Suppressor macrophage treated with lipopolysaccharide for 1 hour (primary cell): Measurements from ENCODE around the gene TNFRSF25.
"Not testable (repeated sequence)": the region's sequence is repeated elsewhere in the genome, so short reads cannot be mapped to it uniquely, and the experiment has no call there.

Source experiments
- DNase-seq, 3 donors: peaks; one replicate each; pipeline ENCODE4 v3.0.0-alpha.2; 2020 to 2022

TNFRSF25 gene

DNA sequence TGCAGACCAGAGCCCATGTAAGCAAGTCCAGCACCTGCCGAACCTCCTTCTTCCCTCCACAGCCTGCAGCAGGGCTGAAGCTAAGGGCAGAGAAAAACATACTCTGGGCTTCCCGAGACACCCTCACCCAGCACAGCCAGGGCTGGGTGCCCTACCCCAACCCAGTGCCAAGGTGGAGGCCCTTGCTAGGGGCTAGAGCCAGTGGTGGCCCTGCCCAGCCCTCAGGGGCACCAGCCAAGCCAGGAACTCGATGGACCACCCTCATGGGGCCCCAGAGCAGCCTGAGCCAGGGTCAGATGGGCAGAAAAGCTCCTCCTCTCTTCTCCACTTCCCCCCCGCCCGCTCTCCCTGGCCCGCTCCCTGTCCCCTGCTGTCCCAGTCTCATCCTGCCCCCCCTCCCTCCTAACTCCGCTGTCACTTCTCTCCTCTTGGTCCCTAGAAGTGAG, 15.9 kb downstream of the TNFRSF25 start:
- DNase-seq = no peak

DNA sequence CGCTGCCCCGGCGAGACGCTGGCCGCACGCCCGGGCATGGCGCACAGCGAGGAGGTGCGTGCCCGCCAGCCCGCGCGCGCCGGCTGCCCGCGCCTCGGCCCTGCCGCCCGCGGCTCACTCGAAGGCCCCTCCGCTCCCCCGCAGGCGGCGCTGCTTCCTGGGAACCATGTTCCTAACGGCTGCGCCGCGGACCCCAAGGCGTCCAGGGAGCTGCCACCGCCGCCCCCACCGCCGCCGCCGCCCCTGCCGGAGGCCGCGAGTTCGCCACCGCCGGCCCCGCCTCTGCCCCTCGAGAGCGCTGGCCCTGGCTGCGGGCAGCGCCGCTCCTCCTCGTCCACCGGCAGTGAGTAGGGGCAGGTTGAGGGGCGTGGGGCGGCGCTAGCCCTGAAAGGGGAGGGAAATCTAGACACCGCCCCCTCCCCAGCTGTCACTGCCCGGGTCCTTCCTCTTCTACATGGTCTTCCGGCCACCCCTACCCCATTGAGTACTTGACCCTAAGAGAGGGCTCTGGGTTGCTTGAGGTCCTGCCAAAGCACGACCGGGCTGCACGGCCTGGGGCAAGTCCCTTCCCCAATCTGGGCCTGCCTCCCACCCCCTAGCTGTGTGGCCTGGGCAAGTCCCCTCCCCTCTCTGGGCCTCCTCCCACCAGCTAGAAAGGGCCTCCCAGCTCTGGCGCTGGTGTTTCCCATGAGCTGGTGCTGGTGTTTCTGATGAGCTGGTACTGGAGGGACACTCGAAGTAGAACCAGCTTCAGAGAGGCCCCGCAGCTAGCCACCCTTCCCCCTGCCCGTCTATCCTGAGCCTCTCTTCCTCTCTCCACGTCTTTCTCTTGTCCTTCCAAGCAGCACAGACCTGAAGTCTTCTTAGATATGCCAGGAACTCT, 17.0 kb downstream of the TNFRSF25 start:
- DNase-seq = peak; percentile 44 to 75 (median 58)

DNA sequence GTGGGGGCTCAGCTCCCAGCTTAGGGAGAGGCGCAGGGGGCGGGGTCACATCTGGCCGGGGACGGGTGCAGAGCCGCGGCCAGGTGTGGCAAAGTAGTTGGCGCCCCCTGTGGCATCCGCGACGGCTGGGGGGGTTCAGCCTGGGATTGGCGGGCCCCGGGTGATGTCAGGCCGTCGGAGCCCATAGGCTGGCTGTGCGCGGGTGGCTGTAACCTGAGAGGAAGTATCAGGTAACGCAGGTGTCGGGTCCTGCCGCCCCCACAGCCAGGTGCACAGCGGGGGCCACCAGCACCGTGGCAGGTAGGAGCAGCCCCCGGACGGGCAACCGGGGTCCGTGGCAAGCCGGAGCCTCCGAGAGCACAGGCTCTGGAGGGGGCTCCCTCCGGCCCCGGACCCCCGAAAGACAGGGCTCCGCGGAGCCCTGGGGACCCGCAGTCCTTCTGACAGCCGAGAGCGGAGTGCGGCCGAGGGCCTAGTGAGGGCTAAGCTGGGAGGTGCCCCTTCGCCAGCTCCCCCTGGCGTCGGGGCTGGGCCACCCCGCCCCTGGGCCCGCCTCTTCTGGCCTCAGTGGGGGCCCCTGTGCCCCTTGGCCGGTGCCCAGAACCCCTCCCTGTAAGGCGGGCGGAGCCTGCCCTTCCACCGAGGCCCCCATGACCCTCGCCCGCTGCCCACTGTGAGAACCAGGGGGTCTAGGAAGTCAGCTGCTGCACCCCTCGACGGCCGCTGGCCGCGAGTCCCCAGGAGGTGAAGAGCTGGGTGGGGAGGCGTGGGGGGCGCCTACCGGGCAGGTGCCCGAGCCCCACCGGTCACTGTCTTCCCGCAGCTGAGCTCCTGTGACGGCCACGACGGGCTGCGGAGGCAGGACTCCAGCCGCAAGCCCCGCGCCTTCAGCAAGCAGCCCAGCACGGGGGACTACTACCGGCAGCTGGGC, 17.9 kb downstream of the TNFRSF25 start:
- DNase-seq = no peak

DNA sequence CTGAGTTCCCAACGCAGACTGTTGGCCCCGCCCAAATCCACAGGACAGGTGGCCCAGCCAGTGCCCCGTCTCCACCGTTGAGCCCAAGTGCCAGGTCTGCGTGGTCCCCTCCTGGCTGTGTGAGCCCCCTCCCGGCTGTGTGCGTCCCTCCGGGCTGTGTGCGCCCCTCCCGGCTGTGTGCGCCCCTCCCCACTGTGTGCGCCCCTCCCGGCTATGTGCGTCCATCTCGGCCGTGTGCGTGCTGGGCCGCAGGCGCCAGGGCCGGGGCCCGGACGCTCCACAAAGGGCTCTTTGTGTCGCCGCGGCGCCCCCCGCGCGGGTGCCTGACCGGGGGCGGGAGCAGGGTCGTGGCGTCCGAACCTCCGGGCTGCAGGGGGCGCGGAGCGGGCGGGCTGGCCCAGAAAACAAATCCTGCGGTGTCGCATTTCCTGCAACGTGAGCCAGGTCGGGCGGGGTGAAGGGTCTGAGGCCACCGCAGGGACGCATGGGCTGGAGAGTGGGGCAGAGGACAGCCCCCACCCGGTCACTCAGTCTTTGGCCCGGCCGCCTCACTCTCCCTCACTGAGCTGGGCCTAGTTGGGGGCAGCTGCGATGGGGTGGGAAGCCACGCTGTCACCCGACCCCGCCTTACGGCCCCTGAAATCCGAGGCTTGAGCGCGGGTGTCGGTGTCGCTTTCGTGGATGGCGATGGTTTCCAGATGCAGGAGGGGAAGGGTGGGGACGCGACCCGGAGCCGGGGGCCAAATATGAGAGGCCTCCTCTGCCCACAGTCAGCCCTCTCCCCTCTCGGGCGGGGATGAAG, 18.8 kb downstream of the TNFRSF25 start:
- no peak for DNase-seq

DNA sequence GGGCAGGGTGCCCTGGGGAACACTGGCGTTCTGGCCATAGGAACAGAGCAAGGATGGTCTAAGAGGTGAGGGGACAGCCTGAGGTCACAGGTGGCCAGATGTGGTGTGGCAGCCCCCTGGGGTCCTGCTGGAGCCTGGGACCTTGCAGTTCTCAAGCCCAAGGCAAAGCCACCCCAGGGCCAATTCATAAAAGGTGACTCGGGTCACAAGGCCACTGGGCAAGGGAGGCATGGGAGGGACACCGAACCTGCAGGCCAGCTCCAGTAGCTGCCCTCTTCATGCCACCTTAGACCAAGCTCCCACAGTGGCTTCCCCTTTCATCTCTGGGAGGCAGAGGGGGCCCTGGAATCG, 19.3 kb downstream of the TNFRSF25 start:
- no peak for DNase-seq

DNA sequence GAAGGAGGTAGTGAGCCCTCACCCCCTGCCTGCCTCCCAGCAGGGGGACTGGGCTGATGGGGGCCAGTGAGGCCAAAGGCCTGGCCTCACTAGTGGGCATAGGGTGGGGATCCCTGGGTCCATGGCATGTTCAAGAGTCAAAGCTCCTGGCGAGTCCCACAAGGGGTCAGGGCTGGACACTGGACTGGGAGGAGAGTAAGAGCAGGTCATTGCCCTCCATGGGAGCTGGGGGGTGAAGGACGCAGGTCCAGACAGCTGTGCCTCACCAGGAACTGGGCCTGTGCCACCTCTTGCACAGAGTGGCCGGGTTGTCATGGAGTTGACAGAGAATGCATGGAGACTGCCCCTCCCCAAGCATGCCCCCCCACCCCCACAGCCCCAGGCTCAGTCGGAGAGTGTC, 20.0 kb downstream of the TNFRSF25 start:
- not testable (repeated sequence) for DNase-seq

DNA sequence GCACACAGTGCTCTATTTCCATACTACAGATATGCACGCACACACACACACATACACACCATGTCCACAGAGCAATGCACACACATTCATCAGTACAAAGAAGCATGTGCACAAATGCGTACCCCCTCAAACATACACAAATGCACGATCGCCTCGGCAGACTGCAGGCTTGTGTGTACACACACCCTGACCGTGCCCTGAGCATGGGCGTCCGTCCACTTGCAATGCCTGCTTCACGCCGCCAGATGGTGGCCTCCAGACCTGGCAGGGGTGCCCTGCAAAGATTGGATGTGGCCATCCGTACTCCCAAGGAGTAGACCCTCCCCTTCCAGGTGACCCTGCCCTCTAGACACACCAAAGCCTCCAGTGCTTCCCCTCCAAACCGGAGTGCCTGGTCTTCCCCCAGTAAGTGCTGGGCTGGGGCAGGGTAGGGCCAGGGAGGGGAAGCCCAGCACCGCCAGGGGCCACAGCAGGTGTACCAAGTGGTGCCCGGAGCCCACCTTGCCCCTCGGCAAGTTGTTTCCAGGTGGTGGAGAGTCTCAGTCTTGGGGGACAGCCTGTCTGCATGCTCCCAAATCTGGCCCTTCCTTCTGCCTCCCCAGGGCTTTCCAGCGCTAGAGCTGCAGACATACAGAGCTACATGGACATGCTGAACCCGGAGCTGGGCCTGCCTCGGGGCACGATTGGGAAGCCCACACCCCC, 20.8 kb downstream of the TNFRSF25 start:
- DNase-seq = peak in 2 of 3 donors; percentile 49 to 56

DNA sequence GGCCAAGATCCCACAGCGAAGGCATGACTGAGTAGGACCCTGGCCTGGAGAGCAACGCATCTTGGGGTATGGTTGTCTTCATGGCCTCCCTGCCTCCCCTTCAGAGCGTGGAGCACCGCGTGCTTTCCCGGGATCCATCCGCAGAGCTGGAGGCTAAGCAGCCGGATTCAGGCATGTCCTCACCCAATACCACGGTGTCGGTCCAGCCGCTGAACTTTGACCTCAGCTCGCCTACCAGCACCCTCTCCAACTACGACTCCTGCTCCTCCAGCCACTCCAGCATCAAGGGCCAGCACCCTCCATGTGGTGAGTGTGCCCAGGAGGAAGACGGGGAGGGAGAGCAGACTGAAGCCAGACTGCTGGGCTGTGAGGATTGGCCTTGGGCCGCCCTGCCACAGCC, 21.6 kb downstream of the TNFRSF25 start:
- DNase-seq = no peak

DNA sequence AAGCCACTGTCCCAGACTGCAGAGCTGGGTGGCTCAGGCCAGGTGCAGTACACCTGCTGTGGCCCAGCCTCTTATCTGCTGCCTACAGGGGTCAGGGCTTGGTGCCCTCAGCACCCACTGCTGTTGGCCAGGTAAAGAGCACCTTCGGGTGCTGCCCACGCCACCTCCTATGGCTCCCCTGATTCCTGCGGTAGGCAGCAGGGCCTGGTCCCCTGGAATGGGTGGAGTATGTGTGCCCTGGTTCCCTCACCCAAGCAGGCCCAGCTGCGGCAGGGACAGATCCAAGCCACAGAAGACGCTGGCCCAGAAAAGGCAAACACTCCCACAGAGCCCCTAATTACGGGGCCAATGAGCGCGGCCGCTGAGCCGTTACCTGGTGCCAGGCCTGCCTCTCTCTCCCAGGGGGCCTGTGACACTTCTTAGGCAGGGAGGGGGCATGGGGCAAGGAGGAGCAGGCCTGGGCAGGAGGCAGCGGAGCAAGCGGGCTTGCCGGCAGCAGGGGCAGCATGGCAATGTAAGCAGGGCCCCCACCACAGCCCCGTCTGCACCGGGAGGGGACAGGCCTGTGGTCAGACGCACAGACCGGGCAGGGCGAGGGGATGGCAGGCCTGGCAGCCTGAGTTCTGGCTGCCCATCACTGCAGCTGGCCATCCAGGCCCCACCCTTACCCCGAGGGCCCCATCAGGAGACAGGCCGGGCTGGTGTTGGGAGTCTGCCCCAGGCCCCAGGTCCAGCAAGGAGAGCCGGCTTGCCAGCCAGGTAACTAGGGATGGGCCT, 22.4 kb downstream of the TNFRSF25 start:
- no peak for DNase-seq

DNA sequence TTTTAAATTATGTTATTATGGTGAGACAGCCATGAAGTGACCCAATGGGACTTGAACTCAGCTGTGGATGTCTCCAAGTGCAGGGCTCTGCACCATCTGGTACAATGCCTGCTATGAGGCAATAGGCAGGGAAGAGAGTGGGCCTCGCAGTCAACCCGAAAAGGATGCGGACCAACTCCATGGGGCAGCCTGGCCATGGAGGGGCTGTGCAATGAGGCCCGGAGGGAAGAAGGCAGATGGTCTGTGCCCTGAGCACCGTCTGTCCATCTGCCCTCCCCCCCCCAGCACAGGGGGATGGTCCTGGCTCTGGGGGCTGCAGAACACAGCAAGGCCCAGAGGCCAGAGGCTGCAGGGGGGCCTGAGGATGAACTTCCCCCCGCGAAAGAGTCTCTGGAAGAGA, 24.4 kb downstream of the TNFRSF25 start:
- DNase-seq = no peak

DNA sequence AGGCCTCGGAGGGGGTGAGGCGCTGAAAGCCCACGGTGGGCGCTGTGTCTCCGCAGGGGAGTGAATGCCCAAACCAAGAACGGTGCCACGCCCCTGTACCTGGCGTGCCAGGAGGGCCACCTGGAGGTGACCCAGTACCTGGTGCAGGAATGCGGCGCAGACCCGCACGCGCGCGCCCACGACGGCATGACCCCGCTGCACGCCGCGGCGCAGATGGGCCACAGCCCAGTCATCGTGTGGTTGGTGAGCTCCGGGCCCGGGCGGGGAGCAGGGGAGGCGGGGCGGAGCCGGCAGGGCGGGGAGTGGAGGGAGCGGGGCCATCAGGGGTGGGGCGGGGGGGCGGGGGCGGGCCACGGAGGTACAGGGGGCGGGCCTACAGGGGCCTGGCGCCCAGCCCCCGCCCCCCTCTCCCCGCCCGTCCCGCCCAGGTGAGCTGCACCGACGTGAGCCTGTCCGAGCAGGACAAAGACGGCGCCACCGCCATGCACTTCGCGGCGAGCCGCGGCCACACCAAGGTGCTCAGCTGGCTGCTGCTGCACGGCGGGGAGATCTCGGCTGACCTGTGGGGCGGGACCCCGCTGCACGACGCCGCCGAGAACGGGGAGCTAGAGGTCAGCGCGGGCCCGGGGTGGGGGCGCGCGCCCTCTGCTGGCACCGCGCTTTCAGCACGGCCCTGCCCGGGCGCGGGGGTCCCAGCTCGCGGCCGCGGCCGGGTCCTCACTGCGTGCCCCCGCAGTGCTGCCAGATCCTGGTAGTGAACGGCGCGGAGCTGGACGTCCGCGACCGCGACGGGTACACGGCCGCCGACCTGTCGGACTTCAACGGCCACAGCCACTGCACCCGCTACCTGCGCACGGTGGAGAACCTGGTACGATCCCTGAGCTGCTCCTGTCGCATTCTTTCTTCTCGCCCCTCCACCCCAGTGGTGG, 25.5 kb downstream of the TNFRSF25 start:
- peak; percentile 46 to 75 (median 58) for DNase-seq

DNA sequence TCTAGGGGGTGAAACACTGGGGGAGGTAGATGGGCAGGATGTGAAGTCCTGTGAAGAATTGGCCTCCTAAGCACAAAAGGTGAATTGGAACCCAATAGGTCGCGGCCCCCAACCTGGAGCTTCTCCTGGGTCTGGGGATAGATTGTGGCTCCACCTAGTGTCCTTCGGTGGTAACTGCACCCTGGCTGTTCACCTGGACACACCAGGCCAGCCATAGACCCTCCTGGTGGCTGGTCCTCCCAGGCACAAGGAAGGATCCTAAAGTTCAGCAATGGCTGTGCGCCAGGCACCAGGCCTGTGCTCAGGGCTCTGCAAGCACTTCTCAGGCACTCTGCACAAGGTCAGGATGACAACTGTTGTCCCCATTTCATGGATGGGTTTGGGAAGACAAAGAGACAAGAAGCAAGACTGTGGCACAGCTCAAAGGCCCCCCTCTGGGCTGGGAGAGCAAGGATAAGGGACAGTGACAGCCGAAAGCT, 27.9 kb downstream of the TNFRSF25 start:
- peak; percentile 52 to 67 (median 60) for DNase-seq

DNA sequence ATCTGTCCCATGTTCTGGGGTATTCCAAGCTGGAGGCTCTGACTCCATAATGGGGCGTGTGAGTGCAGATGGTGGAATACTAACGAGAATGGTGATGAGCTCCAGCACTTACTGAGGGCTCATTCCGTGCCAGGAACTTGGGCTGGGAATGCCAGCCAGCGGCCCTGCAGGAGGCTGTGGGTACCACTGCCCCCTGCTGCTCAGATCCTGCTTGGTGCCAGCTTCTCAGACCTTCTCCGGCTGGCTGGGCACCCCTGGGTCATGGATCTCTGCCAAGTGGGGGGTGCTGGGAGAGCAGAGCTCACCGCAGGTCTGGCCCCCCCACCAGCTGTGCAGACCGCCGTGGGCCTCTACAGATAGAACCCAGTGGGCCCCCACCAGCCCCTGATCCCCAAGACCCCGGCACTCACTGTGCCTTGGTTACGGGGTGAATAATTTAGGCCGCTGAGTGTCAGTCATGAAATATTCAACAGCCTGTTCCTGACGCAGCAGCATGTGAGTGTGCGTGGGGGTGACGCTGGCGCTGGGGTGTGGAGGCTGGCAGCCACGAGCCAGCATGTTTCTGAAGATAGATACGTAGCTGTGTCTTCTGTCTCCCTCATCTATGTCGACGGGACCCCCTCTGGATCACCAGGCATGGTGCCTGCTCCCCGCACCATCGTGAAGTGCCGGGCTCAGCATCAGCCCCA, 28.8 kb downstream of the TNFRSF25 start:
- not testable (repeated sequence) for DNase-seq

DNA sequence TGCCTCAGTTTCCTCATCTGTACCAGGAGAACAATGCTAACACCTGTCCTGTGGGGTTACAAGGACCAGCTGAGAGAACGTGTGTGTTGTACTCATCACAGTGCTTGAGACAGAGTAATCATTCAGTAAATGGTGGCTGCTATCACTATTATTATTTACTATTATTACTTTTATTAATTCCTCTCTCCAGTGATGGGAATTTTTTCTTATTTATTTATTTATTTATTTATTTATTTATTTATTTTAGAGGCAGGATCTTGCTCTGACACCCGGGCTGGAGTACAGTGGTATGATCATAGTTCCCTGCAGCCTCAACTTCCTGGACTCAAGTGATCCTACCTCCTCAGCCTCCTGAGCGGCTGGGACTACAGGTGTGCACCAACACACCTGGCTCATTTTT, 29.7 kb downstream of the TNFRSF25 start:
- DNase-seq = not testable (repeated sequence)

DNA sequence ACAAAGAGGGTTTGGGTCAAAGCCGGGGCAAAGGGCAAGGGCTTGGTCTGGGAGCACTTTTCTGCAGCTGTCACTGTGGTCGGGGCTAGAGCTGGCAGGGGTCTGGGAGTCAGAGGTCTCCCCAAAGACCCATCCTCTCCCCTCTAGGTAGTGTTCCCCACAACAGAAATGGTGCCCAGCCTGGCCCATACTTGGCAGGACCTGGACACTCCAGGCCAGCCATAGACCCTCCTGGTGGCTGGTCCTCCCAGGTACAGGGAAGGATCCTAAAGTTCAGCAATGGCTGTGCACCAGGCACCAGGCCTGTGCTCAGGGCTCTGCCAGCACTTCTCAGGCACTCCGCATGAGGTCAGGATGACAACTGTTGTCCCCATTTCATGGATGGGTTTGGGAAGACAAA, 30.4 kb downstream of the TNFRSF25 start:
- DNase-seq = no peak

DNA sequence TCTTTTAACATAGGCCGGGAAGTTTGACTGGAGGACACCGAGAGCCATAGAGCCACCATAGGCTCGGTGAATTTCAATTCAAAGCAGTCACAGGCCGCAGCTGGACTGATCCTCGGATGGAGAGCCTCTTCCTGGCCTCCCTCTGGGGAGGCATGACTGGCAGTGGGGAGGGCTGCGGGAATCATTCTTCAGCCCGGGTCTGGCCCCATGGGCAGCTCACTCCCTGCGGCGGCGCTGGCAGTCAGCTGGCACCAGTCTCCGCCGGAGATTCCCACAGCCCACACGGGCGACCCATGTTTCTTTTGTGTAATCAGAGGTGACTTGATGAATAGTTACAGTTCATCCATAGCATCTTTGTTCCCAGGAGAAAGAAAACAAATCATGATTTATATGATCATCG, 30.8 kb downstream of the TNFRSF25 start:
- no peak for DNase-seq

DNA sequence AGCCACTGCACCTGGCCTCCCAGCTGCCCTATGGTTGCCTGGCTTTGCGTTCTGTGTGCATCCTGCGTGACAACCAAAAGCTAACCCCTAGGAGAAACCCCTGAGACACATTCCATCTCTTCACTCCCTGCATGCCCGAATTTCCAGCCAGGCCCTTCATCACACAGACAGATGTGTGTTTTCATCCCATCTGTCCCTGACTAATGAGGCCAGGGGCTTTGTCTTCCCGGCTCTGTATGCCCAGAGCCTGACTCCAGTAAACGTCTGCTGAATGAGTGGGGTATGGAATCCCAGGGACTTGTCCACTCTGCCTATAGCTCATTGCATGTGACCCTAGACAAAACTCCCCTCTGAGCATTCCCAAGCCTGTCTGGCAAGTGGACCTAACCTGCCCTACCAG, 31.8 kb downstream of the TNFRSF25 start:
- no peak for DNase-seq

DNA sequence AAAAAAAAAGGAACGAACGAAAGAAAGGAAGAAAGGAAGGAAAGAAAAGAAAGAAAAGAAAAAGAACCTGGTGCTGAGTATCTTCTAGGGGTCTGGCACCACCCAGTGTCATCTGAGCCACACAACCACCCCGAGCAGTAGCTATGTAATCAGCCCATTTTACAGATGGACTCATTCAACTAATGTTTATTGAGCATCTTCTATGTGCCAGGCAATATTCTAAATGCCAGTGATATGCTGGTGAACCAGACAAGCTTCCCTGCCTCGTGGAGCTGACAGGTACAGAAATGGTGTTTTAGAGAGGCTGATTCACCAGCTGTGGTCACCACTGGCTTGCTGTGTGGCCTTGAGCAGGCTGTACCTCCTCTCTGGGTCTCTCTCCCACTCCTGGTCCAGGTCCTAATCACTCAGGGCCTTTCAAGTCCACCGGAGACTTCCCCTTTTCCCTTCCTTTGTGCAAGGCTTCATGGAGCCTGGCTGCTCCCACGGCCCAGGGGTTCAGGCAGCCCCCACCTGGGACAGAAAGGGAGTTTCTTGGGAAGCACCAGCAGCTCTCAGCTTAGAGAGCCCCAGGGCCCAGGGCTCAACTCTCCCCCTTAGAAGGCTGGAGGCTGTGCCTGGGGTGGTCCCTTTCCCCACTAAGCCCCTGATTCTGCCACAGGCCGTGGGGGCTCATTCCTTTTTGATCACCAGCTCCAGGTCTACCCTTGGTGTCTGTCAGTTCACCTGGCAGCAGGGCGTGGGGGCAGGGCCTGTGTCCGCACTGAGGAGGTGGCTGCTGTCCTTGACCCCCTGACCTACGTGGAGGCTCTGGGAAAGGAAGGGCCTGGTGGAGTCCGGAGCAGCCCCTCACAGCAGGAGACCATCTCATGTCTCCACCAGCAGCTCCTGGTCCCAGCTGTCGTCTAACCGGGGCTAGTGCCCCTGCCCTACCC, 34.1 kb downstream of the TNFRSF25 start:
- DNase-seq = not testable (repeated sequence)
